PC-3 (cell line): Measurements from ENCODE around the gene CPA3.

Experiments used
- EZH2 ChIP-seq: fragments of 300-600 bp; sonication (generic); IDR thresholded peaks from one replicate; pipeline ENCODE4 v1.6.1; 2017; ENCODE audit warnings: antibody characterized with exemption, mild to moderate bottlenecking, low read length; ENCODE audit not compliant: unreplicated experiment
- EZH2phosphoT487 ChIP-seq: fragments of 300-600 bp; sonication (generic); IDR thresholded peaks from 2 replicates; pipeline ENCODE4 v1.6.1; 2018; ENCODE audit warnings: mild to moderate bottlenecking, antibody characterized with exemption, low read length, borderline replicate concordance
- TF ChIP-seq, protein P1 (sequence below): fragments of 300-600 bp; sonication (generic); conservative IDR thresholded peaks from 2 replicates; pipeline ENCODE4 v1.5.1; 2017; ENCODE audit warnings: antibody characterized with exemption, low read depth, mild to moderate bottlenecking, low read length

- TF ChIP-seq, protein P1, sequence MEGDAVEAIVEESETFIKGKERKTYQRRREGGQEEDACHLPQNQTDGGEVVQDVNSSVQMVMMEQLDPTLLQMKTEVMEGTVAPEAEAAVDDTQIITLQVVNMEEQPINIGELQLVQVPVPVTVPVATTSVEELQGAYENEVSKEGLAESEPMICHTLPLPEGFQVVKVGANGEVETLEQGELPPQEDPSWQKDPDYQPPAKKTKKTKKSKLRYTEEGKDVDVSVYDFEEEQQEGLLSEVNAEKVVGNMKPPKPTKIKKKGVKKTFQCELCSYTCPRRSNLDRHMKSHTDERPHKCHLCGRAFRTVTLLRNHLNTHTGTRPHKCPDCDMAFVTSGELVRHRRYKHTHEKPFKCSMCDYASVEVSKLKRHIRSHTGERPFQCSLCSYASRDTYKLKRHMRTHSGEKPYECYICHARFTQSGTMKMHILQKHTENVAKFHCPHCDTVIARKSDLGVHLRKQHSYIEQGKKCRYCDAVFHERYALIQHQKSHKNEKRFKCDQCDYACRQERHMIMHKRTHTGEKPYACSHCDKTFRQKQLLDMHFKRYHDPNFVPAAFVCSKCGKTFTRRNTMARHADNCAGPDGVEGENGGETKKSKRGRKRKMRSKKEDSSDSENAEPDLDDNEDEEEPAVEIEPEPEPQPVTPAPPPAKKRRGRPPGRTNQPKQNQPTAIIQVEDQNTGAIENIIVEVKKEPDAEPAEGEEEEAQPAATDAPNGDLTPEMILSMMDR: no peak
- TF ChIP-seq EZH2phosphoT487: no peak
- TF ChIP-seq EZH2: no peak
Observed at GRCh38 chr3:148866261-148866660, 1.2 kb downstream of the CPA3 start.
